ENCODE results near the gene NUP107.

The NUP107 gene

GRCh38 chr12:68771223-68771925 lies 84.6 kb downstream of the NUP107 start:
- DNase-seq (ENCODE audit: extremely low read depth in 1 of 2, low read depth in 1 of 2) = no peak

GRCh38 chr12:68772714-68773113 lies 85.9 kb downstream of the NUP107 start:
- no peak for DNase-seq (ENCODE audit: extremely low read depth in 1 of 2, low read depth in 1 of 2)

GRCh38 chr12:68773582-68773981 lies 86.8 kb downstream of the NUP107 start:
- no peak for DNase-seq (ENCODE audit: extremely low read depth in 1 of 2, low read depth in 1 of 2)

GRCh38 chr12:68775121-68775630 lies 88.4 kb downstream of the NUP107 start:
- DNase-seq (ENCODE audit: extremely low read depth in 1 of 2, low read depth in 1 of 2) = no peak

GRCh38 chr12:68776976-68777610 lies 90.3 kb downstream of the NUP107 start:
- no peak for DNase-seq (ENCODE audit: extremely low read depth in 1 of 2, low read depth in 1 of 2)

- no peak for DNase-seq (ENCODE audit: extremely low read depth in 1 of 2, low read depth in 1 of 2)
These were observed 92.5 kb downstream of the NUP107 start for GRCh38 chr12:68779280-68779679.

- no peak for DNase-seq (ENCODE audit: extremely low read depth in 1 of 2, low read depth in 1 of 2)
These were observed 94.0 kb downstream of the NUP107 start for GRCh38 chr12:68780731-68781130.

- DNase-seq (ENCODE audit: extremely low read depth in 1 of 2, low read depth in 1 of 2) = no peak
These were observed 95.0 kb downstream of the NUP107 start for GRCh38 chr12:68781728-68782127.

GRCh38 chr12:68784015-68784414 lies 97.2 kb downstream of the NUP107 start:
- no peak for DNase-seq (ENCODE audit: extremely low read depth in 1 of 2, low read depth in 1 of 2)

GRCh38 chr12:68785358-68785757 lies 98.6 kb downstream of the NUP107 start:
- DNase-seq (ENCODE audit: extremely low read depth in 1 of 2, low read depth in 1 of 2) = no peak

GRCh38 chr12:68785823-68786222 lies 99.0 kb downstream of the NUP107 start:
- DNase-seq (ENCODE audit: extremely low read depth in 1 of 2, low read depth in 1 of 2) = no peak

GRCh38 chr12:68786929-68787328 lies 100.2 kb downstream of the NUP107 start:
- DNase-seq (ENCODE audit: extremely low read depth in 1 of 2, low read depth in 1 of 2) = no peak

- no peak for DNase-seq (ENCODE audit: extremely low read depth in 1 of 2, low read depth in 1 of 2)
These were observed 101.9 kb downstream of the NUP107 start for GRCh38 chr12:68788554-68789143.

GRCh38 chr12:68789144-68789878 lies 102.5 kb downstream of the NUP107 start:
- no peak for DNase-seq (ENCODE audit: extremely low read depth in 1 of 2, low read depth in 1 of 2)

GRCh38 chr12:68790081-68790951 lies 103.5 kb downstream of the NUP107 start:
- DNase-seq (ENCODE audit: extremely low read depth in 1 of 2, low read depth in 1 of 2) = no peak

GRCh38 chr12:68790952-68791234 lies 104.1 kb downstream of the NUP107 start:
- no peak for DNase-seq (ENCODE audit: extremely low read depth in 1 of 2, low read depth in 1 of 2)

- no peak for DNase-seq (ENCODE audit: extremely low read depth in 1 of 2, low read depth in 1 of 2)
These were observed 105.2 kb downstream of the NUP107 start for GRCh38 chr12:68791897-68792481.

- no peak for DNase-seq (ENCODE audit: extremely low read depth in 1 of 2, low read depth in 1 of 2)
These were observed 106.2 kb downstream of the NUP107 start for GRCh38 chr12:68792952-68793351.

- DNase-seq (ENCODE audit: extremely low read depth in 1 of 2, low read depth in 1 of 2) = no peak
These were observed 106.7 kb downstream of the NUP107 start for GRCh38 chr12:68793436-68793835.

GRCh38 chr12:68793975-68794652 lies 107.3 kb downstream of the NUP107 start:
- DNase-seq (ENCODE audit: extremely low read depth in 1 of 2, low read depth in 1 of 2) = no peak

Data from stimulated activated CD8-positive, alpha-beta memory T cell treated with anti-CD3 and anti-CD28 coated beads, Interleukin-7, amount 100 ng/mL, for 48 hours (primary cell).